Liver (tissue), 9 donors: Measurements from ENCODE around the gene HGFAC. TPM values are rescaled to one million over a fixed set of nuclear protein-coding genes. Genes with fewer than 3 reads are reported as not detected.

ENCODE experiments used
- DNase-seq: peaks from one replicate; pipeline ENCODE4 v3.0.0-alpha.2; 2017; ENCODE audit warnings: low spot score
- H3K27ac ChIP-seq, 2 donors: one replicate each; pipeline ENCODE4 v1.7.0; 2013; ENCODE audit warnings: inconsistent platforms in 2 of 2, low read length in 2 of 2, control low read depth in 1 of 2, low read depth in 1 of 2, mild to moderate bottlenecking in 1 of 2
- H3K27me3 ChIP-seq, 4 donors: one replicate each; pipeline versions ENCODE4 v1.6.1 to v1.7.0; 2013; ENCODE audit warnings: low read length in 3 of 4, inconsistent platforms in 1 of 4, mild to moderate bottlenecking in 1 of 4, moderate library complexity in 1 of 4; ENCODE audit not compliant: control insufficient read depth in 4 of 4, insufficient read depth in 4 of 4
- H3K36me3 ChIP-seq, 4 donors: one replicate each; pipeline versions ENCODE4 v1.6.1 to v1.7.0; 2013; ENCODE audit warnings: low read length in 3 of 4, mild to moderate bottlenecking in 3 of 4, low read depth in 1 of 4, moderate library complexity in 1 of 4; ENCODE audit not compliant: control insufficient read depth in 4 of 4, insufficient read depth in 3 of 4
- H3K4me1 ChIP-seq, 4 donors: one replicate each; pipeline versions ENCODE4 v1.6.1 to v1.7.0; 2013; ENCODE audit warnings: low read length in 3 of 4, mild to moderate bottlenecking in 3 of 4, moderate library complexity in 1 of 4; ENCODE audit not compliant: control insufficient read depth in 4 of 4, insufficient read depth in 4 of 4
- H3K4me3 ChIP-seq, 3 donors: one replicate each; pipeline versions ENCODE4 v1.6.1 to v1.7.0; 2013; ENCODE audit warnings: low read length in 3 of 3, control low read depth in 1 of 3, low read depth in 1 of 3, mild to moderate bottlenecking in 1 of 3
- H3K9ac ChIP-seq, 2 donors: one replicate each; pipeline ENCODE4 v1.7.0; 2013; ENCODE audit warnings: low read length in 2 of 2, mild to moderate bottlenecking in 2 of 2, moderate library complexity in 2 of 2, control low read depth in 1 of 2, low read depth in 1 of 2
- H3K9me3 ChIP-seq, 4 donors: one replicate each; pipeline versions ENCODE4 v1.6.1 to v1.7.0; 2013; ENCODE audit warnings: low read length in 3 of 4; ENCODE audit not compliant: control insufficient read depth in 4 of 4
- ATF3 ChIP-seq: IDR thresholded peaks from 2 replicates; pipeline ENCODE4 v1.6.1; 2016; ENCODE audit warnings: antibody characterized with exemption
- CTCF ChIP-seq: fragments of 150-350 bp; IDR thresholded peaks from 2 replicates; pipeline ENCODE4 v1.5.1; 2017; ENCODE audit warnings: improper control_type of control experiment, low read depth, low read length; ENCODE audit not compliant: missing input control
- EGR1 ChIP-seq, 2 donors: IDR thresholded peaks; 2 replicates each; pipeline ENCODE4 v1.6.1; 2016 to 2018; ENCODE audit warnings: antibody characterized with exemption in 2 of 2, low read depth in 2 of 2
- FOXA1 ChIP-seq: IDR thresholded peaks from 2 replicates; pipeline ENCODE4 v1.6.1; 2016; ENCODE audit warnings: antibody characterized with exemption
- FOXA2 ChIP-seq: IDR thresholded peaks from 2 replicates; pipeline ENCODE4 v1.6.1; 2016; ENCODE audit warnings: antibody characterized with exemption
- GABPA ChIP-seq, 2 donors: IDR thresholded peaks in 1 of 2; conservative IDR thresholded peaks in 1 of 2; 2 replicates each; pipeline ENCODE4 v1.6.1; 2016; ENCODE audit warnings: antibody characterized with exemption in 2 of 2, mild to moderate bottlenecking in 1 of 2, moderate library complexity in 1 of 2
- HNF4A ChIP-seq, 2 donors: conservative IDR thresholded peaks; 2 replicates each; pipeline ENCODE4 v1.6.1; 2016; ENCODE audit warnings: antibody characterized with exemption in 2 of 2, mild to moderate bottlenecking in 2 of 2
- HNF4G ChIP-seq: IDR thresholded peaks from 2 replicates; pipeline ENCODE4 v1.6.1; 2016; ENCODE audit warnings: antibody characterized with exemption
- JUND ChIP-seq, 2 donors: IDR thresholded peaks; 2 replicates each; pipeline ENCODE4 v1.6.1; 2016; ENCODE audit warnings: antibody characterized with exemption in 2 of 2
- MAX ChIP-seq: IDR thresholded peaks from 2 replicates; pipeline ENCODE4 v1.6.1; 2016; ENCODE audit warnings: antibody characterized with exemption
- NR2F2 ChIP-seq: IDR thresholded peaks from 2 replicates; pipeline ENCODE4 v1.6.1; 2016; ENCODE audit warnings: antibody characterized with exemption
- RAD21 ChIP-seq, 2 donors: IDR thresholded peaks; 2 replicates each; pipeline ENCODE4 v1.6.1; 2016; ENCODE audit warnings: antibody characterized with exemption in 2 of 2, mild to moderate bottlenecking in 2 of 2
- REST ChIP-seq: IDR thresholded peaks from 2 replicates; pipeline ENCODE4 v1.6.1; 2016; ENCODE audit warnings: antibody characterized with exemption, mild to moderate bottlenecking
- RXRA ChIP-seq, 2 donors: IDR thresholded peaks; 2 replicates each; pipeline ENCODE4 v1.6.1; 2017 to 2018; ENCODE audit warnings: antibody characterized with exemption in 2 of 2, mild to moderate bottlenecking in 1 of 2
- SP1 ChIP-seq: IDR thresholded peaks from 2 replicates; pipeline ENCODE4 v1.6.1; 2018; ENCODE audit warnings: antibody characterized with exemption, mild to moderate bottlenecking
- TAF1 ChIP-seq: conservative IDR thresholded peaks from 2 replicates; pipeline ENCODE4 v1.6.1; 2016; ENCODE audit warnings: antibody characterized with exemption, mild to moderate bottlenecking
- YY1 ChIP-seq: IDR thresholded peaks from 2 replicates; pipeline ENCODE4 v1.6.1; 2016; ENCODE audit warnings: antibody characterized with exemption, mild to moderate bottlenecking
- ZBTB33 ChIP-seq: IDR thresholded peaks from 2 replicates; pipeline ENCODE4 v1.6.1; 2016; ENCODE audit warnings: antibody characterized with exemption
- WGBS: extraction: QIAGEN DNeasy Blood & Tissue Kit; methylation state at CpG from one replicate; pipeline ENCODE4 v1.1.7; 2013; 5-methylcytosine and 5-hydroxymethylcytosine counted together
- polyA plus RNA-seq, 2 donors: library from polyadenylated mRNA; stranded (reverse) in 1 of 2; unstranded in 1 of 2; fragments of 200-250 nt in 1 of 2; fragments of >200 nt in 1 of 2; fragmentation: Nextera tagmentation in 1 of 2; extraction: Ambion mirVana in 1 of 2; gene quantifications; one replicate each; pipeline versions ENCODE4 v1.2.1 to v1.2.3, GENCODE V29; 2013 to 2015
- total RNA-seq, 2 donors: library from RNA; depleted of rRNA; stranded (reverse); fragments of >200 nt; gene quantifications; one replicate each; pipeline ENCODE4 v1.2.3, GENCODE V29; 2014
- donor health status: healthy.
- donor health status: healthy.
- donor health status: healthy.
- donor health status: healthy.
- donor health status: healthy.

The HGFAC gene
- total and polyA plus RNA-seq, 4 donors: 23.3 to 133 (median 82.7) TPM

- DNase-seq: no peak
- no peak overlapping the region for H3K4me3 ChIP-seq
- H3K9ac ChIP-seq: no peak overlapping the region
- 91% methylated on average over 22 of the region's 22 CpGs for WGBS
- no peak overlapping the region for H3K27ac ChIP-seq
- H3K4me1 ChIP-seq: peaks cover 0 to 8% (median 2%) of the 10 kb centered on the region in 4 donors
- TF ChIP-seq FOXA1 (no peak), ZBTB33 (no peak), HNF4A (conservative IDR thresholded peaks at IDR 0.05) (no peak), GABPA (IDR thresholded peaks at IDR 0.05 in 1 of 2, conservative IDR thresholded peaks at IDR 0.05 in 1 of 2) (no peak), CTCF (no peak), HNF4G (no peak), MAX (no peak), FOXA2 (no peak), RAD21 (IDR thresholded peaks at IDR 0.05) (no peak), JUND (IDR thresholded peaks at IDR 0.05) (no peak), SP1 (no peak), REST (no peak), TAF1 (no peak), EGR1 (IDR thresholded peaks at IDR 0.05; ENCODE audit: low read depth in 2 of 2) (no peak), RXRA (IDR thresholded peaks at IDR 0.05) (no peak), ATF3 (no peak), NR2F2 (no peak), YY1 (no peak)
- no peaks in the 10 kb centered on the region for H3K27me3 ChIP-seq
- H3K9me3 ChIP-seq: no peaks in the 10 kb centered on the region
- no peaks in the 10 kb centered on the region for H3K36me3 ChIP-seq
These were observed 34.6 kb downstream of the HGFAC start for GRCh38 chr4:3476341-3476747.
